Peyer's patch (tissue), 4 donors: ENCODE results near the gene C4orf50.

Experiments used
- CTCF ChIP-seq, 6 experiments: fragments of 450-650 bp in 4 of 6; fragments of 200-600 bp in 2 of 6; sonication (generic) in 1 of 6; IDR thresholded peaks; one replicate each; pipeline ENCODE4 v1.5.1; 2017 to 2019; ENCODE audit warnings: antibody characterized with exemption in 6 of 6, mild to moderate bottlenecking in 3 of 6, moderate library complexity in 1 of 6
- POLR2A ChIP-seq, 2 donors: fragments of 450-650 bp; IDR thresholded peaks; one replicate each; pipeline ENCODE4 v1.5.1; 2017; ENCODE audit warnings: antibody characterized with exemption in 2 of 2, mild to moderate bottlenecking in 2 of 2, moderate library complexity in 2 of 2

GRCh38 chr4:6055436-6055835 is 37.2 kb upstream of the C4orf50 start:
- no peak for TF ChIP-seq POLR2A (IDR thresholded peaks at IDR 0.05)
- TF ChIP-seq CTCF (IDR thresholded peaks at IDR 0.05): no peak
